Astrocyte of the hippocampus (primary cell): ENCODE data around the gene EPB41L2.
"Not testable (repeated sequence)": the region's sequence is repeated elsewhere in the genome, so short reads cannot be mapped to it uniquely, and the experiment has no call there.

Experiments used
- DNase-seq: peaks from one replicate; pipeline ENCODE4 v3.0.0; 2011; ENCODE audit warnings: low read depth, low spot score

EPB41L2 gene

DNA sequence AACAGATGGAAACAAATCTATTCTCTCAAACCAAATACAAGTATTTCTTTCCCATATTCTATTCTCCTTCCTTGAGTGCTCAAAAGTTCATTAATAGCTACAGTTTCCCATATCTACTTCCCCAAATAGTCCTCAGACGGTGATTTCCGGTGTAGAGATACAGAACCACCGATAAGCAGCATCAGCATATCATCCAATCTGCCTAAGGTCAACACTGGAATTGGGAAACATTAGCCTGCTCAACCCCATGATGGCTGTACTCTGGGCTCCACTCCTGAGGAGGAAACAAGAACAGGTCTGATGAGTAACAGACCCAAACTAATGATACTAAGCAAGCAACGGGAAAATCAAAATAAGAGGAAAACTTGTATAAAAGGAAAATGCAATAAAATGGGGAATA lies 115.6 kb downstream of the EPB41L2 start:
- DNase-seq = no peak

DNA sequence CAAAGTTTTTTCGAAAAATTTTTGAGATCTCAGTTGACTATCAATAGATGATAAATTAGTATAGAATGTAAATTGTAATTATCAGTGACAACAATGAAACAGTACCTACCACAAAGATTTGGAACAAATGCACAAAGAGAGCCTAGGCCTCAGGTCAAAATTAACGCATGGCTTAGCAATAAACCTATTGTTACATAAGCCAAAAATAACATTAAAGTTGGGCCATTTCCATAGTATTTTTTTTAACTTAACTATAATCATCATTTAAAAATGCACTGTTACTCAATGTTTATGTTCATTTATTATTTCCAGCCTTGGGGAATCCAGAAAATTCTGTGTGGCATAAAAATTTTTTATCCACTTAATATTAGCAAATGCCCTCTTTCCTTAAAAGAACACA lies 117.0 kb downstream of the EPB41L2 start:
- DNase-seq = no peak

DNA sequence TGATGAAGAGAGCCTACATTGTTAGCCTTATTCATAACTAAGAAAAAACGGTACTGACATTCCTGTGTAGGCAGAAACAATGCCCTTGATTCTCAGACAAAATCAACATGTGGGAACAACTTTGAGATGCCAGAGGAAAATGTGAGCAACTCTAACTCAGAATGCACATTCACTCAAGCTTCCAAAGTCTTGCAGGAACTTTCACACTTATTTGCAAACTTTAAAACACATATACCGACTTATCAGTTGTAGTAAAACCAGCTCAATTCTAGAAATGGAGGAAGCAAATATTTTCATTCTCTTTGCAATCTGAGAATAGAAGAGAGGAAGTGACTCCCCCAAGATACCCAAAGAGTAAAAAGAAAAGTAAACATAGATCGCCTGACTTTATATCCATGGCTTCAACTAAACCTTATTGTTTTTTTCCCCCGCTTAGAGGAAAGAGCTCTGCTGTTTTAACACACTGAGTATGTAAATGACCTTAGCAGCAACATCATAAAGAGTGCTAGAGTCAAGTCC lies 117.6 kb downstream of the EPB41L2 start:
- DNase-seq = peak; percentile 66

DNA sequence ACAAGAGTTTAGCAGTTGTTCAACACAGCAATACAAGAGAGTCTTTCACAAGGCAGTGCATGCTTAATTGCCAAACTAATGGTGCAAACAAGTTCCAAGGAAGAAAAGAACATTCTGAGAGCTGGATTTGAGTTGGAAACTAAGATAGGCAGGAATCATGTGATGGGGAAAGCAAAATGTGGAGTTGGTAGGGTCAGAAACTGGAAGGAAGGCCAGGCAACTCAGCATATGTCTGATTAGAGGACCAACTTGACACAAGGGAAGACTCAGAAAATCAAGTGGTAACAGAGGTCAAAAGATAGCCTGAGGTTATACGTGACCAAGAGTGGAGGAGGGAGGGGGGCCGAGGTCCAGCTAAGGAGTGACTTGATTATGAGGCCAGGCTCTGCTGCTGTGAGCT lies 118.6 kb downstream of the EPB41L2 start:
- no peak for DNase-seq

DNA sequence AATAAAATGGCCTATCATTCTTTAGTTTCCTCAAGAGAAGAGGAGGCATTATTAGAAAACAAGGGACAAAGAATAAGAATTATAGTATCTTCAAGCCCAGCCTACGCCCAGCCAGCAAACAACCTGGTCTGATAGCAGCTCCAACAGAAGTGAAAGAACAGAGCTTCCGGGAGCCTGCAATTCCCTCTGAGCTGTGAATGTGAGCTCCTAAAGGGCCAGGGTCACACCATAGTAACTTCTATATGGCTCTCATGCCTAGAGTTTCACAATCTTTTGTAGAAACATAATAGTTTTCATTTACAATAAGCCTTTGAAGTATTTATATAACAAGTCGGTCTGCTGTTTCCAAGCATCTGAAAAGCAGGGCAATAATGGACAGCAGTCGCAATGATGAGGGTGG lies 119.3 kb downstream of the EPB41L2 start:
- DNase-seq = no peak

DNA sequence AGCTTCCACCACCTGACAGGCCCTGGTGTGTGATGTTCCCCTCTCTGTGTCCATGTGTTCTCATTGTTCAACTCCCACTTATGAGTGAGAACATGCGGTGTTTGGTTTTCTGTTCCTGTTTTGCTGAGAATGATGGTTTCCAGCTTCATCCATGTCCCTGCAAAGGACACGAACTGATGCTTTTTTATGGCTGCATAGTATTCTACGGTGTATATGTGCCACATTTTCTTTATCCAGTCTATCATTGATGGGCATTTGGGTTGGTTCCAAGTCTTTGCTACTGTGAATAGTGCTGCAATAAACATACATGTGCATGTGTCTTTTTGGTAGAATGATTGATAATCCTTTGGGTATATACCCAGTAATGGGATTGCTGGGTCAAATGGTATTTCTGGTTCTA lies 120.3 kb downstream of the EPB41L2 start:
- DNase-seq = not testable (repeated sequence)

DNA sequence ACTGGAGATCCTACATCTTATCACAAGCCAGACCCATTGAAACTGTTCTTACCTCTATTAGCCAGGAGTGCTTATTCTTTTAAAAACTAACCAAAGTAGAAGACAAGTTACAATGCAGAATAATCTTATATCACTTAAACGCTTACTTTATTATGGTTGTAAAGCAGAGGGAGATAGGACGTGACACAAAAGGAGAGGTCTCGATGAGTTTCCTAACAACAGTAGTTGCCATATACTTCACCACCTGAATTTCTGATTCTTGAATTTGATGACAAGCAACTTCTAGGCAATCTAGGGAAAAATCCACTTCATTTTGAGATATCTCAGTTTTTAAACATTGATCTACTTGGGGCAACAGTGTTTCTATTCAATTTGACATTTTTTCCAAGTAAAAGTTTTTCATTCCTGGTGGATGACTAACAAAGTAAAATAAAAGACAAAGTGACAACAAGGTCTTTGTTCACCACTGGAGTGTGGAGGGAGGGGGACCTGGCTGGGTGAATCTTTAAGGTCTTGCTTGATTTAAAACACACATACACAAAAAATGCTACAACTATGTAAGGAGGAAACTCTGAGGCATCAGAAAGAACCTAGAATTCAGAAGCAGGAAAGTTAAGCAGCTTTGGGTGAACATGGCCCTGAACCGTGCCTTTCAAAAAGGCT lies 125.0 kb downstream of the EPB41L2 start:
- peak; percentile 55 for DNase-seq

DNA sequence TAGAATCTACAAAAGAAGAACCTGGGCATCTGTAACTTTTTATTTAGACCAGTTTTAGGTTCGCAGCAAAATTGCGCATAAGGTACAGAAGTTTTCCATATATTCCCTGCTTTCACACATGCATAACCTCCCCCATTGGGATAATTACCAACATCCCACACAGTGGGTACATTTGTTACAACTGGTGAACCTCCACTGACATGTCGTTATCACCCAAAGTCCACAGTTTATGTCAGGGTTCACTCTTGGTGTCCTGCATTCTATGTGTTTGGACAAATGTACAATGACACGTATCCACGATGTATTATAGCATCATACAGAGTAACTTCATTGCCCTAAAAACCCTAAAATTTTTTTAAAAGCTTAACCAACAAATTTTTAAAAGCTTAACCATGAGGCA lies 126.1 kb downstream of the EPB41L2 start:
- no peak for DNase-seq

DNA sequence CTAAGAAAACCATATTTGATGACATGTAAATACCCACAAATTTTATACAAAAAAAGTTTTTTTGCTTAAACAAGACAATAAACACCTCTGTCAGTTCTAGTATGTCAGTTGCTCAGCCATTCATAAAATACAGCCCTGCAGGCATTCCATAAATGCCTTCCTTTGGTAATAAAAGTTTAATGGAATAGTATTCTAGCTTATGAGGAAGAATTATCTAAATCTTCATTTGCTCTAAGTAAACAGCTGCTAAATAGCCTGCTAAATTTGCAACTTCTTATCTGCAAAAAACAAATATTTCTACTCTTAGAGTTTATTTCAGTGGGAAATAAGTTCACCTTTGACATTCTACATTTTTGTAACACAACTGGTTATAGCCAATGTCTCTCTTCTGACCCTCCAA lies 127.1 kb downstream of the EPB41L2 start:
- no peak for DNase-seq

DNA sequence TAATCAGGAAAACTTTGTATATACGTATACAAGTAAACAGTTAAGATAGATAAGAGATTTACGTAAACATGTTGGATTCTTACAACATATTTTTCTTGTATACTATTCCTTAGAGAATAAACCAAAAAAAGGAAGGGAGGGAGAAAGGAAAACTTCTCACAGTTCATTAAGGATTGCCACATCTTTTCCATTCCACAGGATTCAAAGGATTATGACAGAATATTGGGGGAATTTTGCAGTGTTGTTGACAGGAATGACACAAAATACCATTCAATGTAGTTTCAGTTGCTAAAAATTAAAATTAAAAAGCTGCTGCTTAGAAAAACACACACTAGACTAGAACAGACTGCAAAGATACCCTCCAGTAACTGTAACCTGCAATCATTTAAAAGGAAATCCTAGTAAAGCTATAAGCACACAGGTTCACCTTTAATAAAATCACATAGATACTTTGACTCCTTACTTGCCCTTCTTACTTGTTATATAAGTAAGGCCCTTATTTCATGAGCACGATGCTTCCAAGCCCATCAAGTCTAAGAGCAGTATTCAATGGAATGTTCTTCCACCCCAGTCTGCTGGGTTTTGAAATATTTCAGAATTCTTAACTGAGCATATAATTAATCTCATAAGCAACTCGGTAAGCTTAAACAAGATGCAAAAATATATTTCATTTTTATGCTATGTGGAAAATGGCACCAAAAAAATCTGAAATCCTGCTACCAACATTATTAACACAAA lies 128.0 kb downstream of the EPB41L2 start:
- no peak for DNase-seq

DNA sequence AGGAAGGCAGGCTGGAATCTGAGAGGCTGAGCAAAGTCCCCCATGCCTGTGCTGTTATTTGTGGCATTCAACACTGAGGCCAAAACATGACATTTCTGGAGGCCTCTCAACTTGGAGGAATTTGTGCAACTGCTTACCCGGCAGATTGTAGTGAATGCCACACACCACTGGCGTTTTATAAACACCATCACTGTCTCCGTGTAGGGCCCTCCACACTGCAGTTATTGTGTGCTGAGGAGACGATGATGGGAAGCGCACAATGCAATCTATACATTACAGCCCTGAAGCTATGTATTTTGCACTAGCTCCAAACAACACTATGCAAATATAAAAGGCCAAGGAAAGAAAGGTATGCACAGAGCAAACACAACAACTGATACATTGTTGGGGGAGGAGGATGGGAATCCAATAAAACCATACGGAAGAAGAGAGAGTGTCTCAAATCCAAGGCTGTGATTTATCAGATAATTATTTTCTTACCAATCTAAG lies 129.3 kb downstream of the EPB41L2 start:
- peak; percentile 87 for DNase-seq

DNA sequence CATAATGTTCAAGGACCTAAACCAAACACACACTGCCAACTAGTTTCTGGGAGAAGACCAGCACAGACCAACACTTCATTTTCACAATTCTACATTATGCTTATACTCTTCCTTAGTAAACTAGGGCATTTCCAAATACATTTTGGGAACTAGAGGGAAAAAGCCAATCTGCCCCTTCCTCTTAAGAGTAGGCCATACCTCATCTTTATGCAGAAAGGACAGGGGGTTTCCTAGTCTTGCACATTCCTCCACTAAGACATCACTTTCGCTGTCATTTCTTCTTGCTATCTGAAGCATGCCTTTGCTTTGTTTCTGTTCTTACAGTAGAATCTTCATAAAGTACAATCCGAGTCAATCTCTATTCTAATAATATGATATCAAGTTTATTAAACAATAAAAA lies 130.1 kb downstream of the EPB41L2 start:
- no peak for DNase-seq

DNA sequence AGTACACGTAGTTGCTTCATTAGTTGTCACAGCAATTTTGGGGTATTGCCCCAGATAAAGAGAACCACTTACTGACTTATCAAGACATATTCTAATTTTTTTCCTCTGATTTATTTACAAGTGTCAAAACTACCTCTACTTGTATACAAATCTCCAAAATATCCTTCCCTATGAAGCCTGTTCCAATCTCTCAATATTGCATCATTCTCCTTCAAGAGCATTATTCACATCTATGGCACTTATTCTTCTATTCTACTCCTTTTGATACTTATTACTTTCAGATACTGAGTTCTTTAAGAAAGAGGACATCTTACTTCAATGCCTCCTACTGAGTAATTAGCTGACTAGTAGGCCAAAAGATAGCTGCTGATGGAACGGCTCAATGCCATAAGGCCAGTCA lies 130.6 kb downstream of the EPB41L2 start:
- no peak for DNase-seq

DNA sequence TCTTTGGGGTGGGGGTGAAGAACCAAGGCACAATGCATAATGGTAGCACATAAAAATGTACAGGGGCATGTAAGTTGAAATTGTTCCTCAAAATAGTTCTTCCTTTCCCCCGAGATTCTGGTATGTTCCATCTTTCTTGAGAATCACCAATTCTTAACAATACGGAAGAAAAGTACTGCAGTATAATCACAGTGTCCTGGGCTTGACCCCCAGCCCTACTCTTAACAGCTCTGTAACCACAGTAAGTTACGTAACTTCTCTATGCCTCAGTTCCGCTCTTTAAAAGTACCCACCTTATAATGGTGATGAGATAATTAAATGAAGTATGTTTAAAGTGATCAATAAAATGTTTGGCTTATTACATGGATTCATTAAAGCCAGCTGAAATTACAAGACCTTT lies 131.4 kb downstream of the EPB41L2 start:
- no peak for DNase-seq

DNA sequence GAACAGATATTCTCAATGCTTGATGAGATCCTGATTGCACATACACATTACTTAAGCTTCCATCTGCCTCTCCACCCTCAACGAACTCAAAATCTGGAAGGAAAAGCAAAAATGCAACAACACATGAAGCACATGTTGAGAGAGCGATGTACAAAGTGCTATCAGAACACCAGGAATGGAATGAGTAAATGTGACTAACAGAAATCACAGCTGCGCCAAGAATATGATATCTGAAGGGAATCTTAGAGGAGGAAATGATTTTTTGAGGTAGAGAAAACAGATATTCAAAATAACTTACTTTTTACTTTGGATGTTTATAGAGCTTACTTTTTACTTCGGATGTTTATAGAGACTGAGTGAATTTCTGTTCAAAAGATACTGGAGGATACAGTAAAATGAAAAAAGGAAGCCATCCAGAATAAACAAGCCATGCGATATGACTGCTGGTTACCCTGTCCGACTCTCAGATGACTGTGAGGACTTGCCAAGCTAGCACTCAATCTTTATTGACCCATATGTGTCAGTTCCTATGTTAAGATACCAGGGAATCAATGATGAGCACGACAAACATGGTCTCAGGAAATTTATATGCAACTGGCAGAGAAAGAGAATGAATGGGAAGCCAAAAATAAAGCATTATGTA lies 133.9 kb downstream of the EPB41L2 start:
- DNase-seq = no peak

DNA sequence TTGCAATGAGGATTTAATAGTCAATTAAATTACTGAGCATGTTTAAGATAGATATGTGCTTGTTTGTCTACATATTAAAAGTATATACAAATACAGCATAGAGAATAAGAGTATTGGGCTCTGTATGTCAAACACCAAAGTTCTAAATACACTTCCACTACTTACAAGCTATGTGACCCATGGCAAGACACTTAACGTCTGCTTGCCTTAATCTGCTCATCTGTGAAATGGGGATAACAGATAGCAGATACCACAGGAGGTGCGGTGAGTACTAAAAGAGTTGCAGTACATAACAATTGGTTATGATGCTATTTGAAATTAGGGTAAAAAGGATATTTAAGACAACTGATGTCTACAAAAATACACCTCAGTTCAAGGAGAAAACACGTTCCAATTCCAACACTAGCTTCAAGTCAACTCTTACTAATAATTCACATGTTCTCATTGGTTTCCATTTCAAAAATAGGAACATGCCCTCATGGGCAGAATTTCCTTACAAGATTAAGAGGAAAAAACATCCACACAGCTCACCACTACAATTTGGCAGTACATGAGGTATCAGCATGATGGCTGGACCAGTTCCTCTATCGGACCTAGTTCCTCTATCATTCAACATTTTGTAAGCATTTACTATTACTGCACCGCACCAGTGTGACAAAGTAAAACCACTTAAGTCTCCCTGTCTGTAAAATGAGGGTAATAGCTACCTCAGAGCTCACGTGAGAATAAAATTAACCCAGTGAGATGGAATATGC lies 134.7 kb downstream of the EPB41L2 start:
- no peak for DNase-seq

DNA sequence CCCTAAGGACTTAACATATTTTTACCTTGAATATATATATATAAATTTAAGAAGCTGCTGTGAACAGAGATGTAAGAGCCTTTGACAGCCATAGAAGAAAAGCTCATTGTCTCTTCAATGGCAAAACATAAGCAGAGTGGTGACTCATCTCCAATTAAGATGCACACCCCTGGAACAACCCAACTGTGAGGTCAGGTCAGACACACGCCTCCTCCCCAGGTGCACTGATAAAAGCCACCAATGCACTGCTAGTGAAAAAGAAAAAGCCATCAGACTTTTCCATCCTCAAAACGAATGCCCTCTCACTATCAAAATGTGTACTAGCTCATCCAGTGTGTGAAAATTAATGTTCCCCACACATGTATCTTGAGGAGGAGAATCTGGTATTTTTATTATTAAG lies 135.7 kb downstream of the EPB41L2 start:
- DNase-seq = no peak

DNA sequence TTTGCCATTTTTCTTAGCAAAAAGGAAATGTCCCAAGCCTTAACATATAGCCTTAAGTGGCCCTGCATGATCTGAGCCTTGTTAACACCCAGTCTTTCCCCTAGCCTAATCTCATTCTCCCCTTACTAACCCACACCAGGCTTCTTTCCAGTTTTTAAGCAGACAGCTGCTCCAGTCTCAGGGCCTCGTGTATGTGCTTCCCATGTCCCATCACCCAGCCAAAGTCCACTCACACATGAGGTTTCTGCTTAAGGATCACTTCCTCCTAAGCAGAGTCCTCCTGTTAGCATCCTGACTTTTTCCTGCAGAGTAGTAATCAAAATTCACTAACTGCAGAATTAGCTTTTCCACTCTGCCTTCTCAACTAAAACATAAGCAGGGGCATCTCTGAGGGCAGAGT lies 139.7 kb downstream of the EPB41L2 start:
- no peak for DNase-seq

DNA sequence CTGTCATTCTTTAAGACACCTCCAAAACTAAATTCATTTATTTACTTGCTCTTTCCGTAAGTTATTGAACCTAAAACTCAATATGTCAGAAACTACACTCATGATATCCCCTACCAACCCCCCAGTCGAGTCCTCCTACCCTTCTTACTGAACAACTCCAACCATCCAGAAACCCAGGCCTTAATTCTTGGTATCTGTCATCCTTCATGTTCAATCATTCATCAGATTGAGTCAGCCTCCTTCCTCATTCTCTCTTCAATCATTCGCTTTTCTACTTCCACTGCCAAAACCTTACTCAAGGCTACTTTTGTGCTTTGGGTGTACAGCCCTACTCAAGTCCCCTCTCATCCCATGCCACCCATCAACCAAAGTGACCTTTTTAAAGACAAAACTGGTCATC lies 140.1 kb downstream of the EPB41L2 start:
- DNase-seq = no peak

DNA sequence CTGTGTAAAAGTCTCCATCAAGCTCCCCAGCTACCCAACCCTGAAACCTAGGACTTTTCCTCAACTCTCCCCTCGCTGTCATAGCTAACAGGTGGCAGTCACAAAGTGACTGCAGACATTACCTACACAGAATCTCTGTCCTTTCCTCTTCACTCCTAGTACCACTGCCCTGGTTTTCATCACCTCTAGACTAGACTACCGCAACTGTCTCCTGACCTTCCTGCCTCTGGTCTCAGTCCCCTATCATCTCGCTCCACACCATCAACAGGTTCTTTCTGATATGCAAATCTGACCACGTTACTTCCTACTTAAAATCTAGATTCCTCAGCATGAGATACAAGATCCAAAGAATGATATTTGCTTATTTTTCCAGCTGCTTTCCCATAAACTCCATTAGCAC lies 142.1 kb downstream of the EPB41L2 start:
- no peak for DNase-seq

DNA sequence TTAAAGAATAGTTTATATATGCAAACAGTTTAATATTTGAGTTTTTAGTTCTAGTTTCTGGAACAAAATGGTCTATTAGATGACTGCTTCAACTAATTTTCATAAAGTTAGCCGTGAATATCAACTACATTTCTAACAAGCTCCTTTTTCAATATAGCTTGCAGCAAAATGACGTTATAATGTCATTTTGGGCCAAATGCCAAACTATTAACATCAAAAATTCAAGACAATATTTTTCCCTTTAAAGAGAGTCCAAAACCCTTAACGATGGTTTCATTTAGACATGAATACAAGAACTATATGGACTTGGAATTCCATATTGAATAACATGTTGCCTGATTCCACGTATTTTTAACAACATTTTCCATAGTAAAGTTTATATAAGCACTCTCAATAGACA lies 144.9 kb downstream of the EPB41L2 start:
- DNase-seq = no peak

DNA sequence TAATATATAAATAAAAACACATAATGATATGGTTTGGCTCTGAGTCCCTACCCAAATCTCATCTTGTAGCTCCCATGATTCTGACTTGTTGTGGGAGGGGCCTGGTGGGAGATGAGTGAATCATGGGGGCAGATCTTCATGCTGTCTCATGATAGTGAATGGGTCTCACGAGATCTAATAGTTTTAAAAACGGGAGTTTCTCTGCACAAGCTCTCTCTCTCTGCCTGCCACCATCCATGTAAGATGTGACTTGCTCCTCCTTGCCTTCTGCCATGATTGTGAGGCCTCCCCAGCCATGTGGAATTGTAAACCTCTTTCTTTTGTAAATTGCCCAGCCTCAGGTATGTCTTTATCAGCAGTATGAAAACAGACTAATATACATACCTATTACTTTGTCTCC lies 147.4 kb downstream of the EPB41L2 start:
- not testable (repeated sequence) for DNase-seq
